Posterior vena cava (tissue), 2 donors: Measurements from ENCODE around the gene NKX2-3. TPM values are rescaled to one million over a fixed set of nuclear protein-coding genes. Genes with fewer than 3 reads are reported as not detected.

Experiments used
- DNase-seq: peaks from one replicate; pipeline ENCODE4 v3.0.0-alpha.2; 2020; ENCODE audit warnings: low spot score
- intact Hi-C, 2 donors: fragments of 100-400 bp; cut with DNase I; formaldehyde crosslinking; loops; one replicate each; pipeline versions ENCODE4 v1.14.1 to v1.14.2; 2022 to 2023
- long read RNA-seq, 2 donors: library from polyadenylated mRNA; unstranded; transcript quantifications; one replicate each; pipeline ENCODE4 v2.0.0, GENCODE V29; 2020 to 2021
- total RNA-seq, 2 donors: library from RNA; stranded (reverse); fragmentation: NEBNext Ultra II Directional; extraction: Animal tissue kit (Norgen Biotek cat#: 25700); gene quantifications; one replicate each; pipeline ENCODE4 v1.2.1, GENCODE V29; 2021
- donor health status: DM: yes; HTN: yes; CAD: no.
- donor health status: DM: yes; HTN: yes; CAD: no.

NKX2-3 gene
- not detected for total RNA-seq
- long read RNA-seq, donor 1, result 0 reads
- long read RNA-seq, donor 2, result 0 reads

- peak; percentile 84 for DNase-seq
- intact Hi-C loops, result no loop called here
Observed at GRCh38 chr10:99532687-99533495, at the start of gene NKX2-3. NKX2-3 (plus strand) TSS chr10:99532942; CDS start chr10:99533132, 190 bp downstream.

DNA sequence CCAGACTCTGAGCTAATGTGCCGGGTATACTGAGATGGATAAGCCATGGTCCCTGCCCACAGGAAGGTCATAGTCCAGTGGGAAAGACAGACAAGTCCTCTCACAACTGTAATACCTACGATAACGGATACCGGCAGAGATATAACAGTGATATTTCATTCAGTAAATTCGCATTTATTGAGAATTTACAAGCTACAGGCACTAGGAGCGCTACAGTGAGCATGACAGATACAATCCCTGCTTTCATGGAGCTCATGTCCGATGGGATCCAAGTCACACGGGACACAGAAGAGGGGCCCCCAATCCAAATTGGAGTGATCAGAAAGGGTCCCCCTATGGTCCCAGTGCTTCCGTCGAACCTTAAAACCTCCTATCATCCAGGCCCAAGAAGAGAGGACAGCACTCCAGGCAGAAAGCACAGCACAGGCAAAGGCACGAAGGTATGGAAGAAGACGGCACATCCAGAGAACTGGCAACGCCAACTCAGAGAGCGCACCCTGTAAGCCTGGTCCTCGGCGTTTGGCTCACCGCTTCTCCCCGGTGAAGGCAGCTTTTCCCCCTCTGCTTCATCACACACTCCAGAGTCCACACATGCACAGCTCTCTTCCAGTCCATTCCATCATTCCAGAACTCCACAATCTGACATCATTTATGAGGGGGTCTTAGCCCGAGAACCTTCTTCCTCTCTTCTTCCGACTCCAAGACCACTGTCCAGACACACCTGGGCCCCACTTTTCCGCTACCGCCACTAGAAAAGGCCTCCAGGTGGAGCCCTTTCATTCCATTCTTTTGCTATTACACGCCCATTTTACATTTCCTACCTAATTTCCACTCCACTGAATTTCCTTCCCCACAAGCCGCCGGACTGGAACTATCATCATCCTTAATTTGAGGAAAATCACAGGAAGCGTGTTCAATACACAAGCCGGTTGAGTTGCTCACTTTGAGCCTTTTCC is 47.8 kb upstream of the NKX2-3 start:
- intact Hi-C loops, result no loop called here
- DNase-seq, result no peak

DNA sequence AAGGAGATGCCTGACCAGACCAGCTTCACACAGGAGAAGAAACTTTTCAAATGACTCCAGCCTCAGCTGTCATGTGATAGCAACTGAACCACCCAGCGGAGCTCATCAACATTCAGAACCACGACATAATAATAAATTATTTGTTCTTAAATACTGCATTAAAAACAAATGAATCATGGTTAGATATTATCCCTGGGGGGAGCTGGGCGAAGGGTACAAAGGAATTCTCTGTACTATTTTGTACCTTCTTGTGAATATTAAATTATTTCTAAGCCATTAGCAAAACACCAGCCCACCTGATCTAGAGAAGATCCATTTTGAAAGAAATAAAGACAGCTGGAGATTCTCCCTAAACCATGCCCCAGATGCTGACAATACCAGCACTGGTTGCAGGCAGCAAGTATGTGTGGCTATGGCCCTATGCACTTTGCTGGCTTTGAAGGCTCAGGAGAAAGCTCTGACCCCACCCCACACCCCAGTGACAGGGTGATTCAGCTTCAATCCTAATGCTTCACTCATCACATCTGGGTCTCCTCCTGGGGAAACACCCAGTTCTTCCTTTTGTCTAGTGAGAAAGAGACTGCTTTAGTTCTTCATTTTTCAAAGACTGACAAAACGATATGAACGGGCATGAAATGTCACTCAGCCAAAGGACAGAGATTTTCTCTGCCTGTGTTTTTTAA is 45.5 kb upstream of the NKX2-3 start:
- intact Hi-C loops, result no loop called here
- no peak for DNase-seq

- intact Hi-C loops, result no loop called here
- no peak for DNase-seq
Observed at GRCh38 chr10:99489271-99489670, 43.5 kb upstream of the NKX2-3 start.

- intact Hi-C loops, result no loop called here
- DNase-seq, result no peak
Observed at GRCh38 chr10:99497343-99498025, 35.3 kb upstream of the NKX2-3 start.

DNA sequence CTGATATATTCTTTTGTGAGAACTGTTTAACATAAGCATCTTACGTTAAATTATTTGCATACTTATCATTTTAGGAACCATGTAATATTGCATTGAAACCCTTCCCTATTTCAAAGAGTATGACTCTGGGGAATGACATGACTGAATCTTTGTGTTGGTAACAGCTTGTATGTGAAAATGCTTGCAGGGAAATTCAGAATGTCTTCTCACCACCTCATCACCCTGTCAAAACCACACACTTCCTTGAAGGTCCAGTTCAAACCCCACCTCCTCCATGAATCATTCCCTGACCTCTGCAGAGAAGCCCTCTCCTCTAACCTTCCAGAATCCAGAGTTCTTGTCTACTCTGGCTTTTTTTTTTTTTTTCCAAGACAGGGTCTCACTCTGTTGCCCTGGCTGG is 26.3 kb upstream of the NKX2-3 start:
- DNase-seq, result no peak

GRCh38 chr10:99507265-99507664 is 25.5 kb upstream of the NKX2-3 start:
- intact Hi-C loops, result loop anchor here in 1 of 2 donors (5.0 kb wide), 1 partner anchor 1130 kb away; no protein-coding TSS in a partner anchor
- no peak for DNase-seq

More for the DNA sequence above, 26.3 kb upstream of the NKX2-3 start:
- intact Hi-C loops, result loop anchor here in 1 of 2 donors (5.0 kb wide), 1 partner anchor 1129 kb away; no protein-coding TSS in a partner anchor

GRCh38 chr10:99513061-99513460 is 19.7 kb upstream of the NKX2-3 start:
- intact Hi-C loops, result no loop called here
- no peak for DNase-seq

DNA sequence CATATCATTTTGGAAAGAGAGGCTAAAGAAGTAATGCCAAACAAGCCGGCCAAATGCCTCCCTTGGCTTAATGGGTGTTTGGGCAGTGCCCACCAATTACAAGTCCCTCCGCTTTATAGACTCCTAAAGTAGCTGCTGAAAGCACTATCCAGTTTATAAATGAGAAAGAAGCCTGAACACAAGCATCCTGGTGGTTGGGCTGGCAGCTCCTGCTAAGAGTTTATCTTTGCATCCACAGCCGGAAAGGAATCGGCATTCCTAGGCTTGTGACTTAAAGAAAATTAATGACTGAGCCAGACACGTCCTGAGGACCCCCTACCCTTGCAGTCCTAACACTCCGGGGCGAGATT is 13.1 kb upstream of the NKX2-3 start:
- intact Hi-C loops, result no loop called here
- DNase-seq, result no peak

DNA sequence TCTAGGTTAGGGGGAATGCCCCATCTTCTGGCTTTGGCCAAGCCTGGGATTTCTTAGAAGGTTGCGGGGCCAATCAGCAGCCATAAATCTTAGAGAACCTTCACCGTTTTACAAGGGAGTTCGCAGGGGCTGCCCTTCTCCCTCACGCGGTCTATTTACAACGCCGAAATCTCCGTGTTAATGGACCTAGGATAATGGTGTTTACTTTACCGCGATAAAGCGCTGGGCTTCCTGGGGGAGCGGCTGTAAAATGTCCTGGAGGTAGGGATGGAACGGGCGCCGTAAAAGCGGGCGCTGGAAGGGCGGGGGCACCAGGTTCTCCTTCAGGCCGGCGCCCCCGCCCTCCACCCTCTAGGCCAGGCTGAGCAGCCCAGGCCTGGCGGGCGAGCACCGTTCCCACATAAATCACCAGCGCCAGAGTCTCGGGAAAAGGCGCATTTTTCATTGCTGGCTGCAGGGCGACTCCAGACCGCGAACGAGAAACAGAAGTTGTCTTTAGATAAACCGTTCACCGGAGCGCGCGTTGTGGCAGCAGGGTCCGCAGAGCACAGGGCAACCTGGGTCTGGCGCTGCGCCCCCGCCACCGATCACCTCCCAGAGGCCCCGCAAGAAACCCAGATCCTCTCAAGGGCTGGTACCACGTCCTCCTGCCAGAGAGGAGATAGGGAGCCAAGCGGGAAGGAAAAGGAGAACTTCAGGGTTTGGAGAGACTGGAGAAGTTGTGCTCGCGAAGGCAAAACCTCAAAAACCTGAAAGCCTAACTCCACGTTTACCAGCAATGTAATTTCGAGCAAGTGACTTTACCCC is 12.5 kb upstream of the NKX2-3 start:
- DNase-seq, result no peak
- intact Hi-C loops, result no loop called here

GRCh38 chr10:99520847-99521764 is 11.6 kb upstream of the NKX2-3 start:
- DNase-seq, result no peak
- intact Hi-C loops, result no loop called here

DNA sequence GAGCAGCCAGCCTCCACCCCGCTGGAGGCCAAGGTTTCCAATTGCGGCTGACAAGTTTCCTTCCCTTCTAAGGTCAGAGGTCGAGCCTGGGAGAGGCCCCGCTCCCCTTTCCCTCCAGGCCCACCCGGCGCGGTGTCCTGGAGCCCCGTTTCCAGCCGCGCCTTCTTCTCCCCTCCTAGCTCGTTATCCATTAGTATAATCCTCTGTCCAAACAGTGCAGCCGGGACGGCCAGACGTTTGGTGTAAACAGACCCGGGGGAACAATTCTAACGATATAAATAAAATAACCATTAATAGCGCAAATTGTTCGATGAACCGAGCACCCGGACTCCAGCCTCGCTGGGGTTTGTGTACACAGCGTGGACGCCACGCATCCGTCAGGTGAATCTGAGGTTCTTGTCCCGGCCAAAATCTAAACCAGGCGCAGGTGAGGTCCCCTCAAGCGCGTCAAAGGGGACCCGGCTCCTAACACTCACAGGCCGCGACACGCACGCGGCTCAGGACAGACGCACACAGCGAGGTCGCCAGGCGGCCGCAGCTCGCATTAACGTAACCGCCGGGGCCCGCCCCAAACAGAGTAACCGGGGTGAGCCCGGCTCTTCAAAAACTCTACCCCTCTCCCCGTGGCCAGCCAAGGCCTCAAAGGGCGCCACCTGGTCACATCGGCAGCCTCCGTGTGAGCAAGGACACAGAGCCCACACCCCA is 10.8 kb upstream of the NKX2-3 start:
- intact Hi-C loops, result no loop called here
- no peak for DNase-seq

- intact Hi-C loops, result no loop called here
- no peak for DNase-seq
Observed at GRCh38 chr10:99522470-99523250, 10.1 kb upstream of the NKX2-3 start.

- DNase-seq, result no peak
- intact Hi-C loops, result no loop called here
Observed at GRCh38 chr10:99523251-99523773, 9.4 kb upstream of the NKX2-3 start.

- intact Hi-C loops, result no loop called here
- DNase-seq, result no peak
Observed at GRCh38 chr10:99524050-99524666, 8.6 kb upstream of the NKX2-3 start.
